Limb (tissue), 2 donors: ENCODE results near the gene SLC23A3.

ENCODE experiments used
- DNase-seq, 2 donors: peaks; one replicate each; pipeline ENCODE4 v3.0.0-alpha.2; 2016; ENCODE audit errors: extremely low spot score in 2 of 2

SLC23A3 gene

DNA sequence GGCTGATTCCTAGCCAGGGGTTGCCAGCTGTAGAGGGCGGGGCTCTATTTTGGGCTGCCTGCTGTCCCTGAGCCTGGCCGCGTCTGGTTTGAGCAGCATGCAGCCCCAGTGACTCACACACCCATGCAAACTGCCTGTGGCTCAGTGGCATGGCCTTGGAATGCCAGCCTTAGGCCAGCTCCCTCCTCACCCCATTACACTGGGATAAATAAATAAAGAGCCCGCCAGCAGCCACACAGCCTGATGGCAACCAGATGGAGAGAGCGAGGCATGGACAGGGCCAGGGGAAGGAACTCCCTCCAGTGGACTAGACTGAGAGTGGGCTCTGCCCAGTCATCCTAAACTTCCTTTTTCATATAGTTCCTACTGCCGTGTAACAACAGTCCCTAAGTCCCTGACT, 27.5 kb downstream of the SLC23A3 start:
- DNase-seq = no peak

DNA sequence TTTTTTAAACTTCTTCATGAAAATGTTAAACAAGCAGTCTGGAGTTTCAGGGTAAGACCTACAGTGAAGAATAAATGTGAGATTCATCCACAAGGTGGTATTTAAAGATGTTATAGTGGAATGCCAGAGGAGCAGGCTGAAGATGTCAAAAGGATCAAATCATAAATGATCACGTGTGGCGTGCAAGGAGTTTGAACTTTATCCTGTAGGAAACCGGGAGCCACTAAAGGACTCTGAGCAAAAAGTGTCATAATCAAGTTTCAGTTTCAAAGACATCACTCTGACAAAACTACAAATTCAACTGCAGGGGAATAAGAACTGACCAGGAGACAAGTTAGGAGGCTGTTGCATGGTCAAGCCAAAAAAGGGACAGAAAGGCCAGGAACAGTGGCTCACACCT, 29.1 kb downstream of the SLC23A3 start:
- no peak for DNase-seq

DNA sequence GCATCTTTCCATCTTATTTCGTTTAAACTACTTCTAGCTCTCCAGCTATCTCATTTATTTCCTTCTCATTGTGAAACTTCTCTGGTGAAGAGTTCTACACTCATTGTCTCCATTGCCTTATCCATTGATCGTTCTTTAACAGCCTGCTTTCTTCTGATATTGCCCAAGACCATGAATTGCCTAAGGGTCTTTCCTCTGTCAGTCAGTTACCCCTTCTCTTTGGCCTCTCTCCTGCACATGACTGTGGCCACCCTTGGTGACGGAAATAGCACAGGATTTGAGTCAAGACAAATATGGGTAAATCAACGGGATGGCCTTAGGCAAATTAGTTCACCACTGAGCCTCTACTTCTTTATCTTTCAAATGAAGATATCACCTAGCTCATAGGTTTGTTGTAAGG, 35.9 kb downstream of the SLC23A3 start:
- DNase-seq = no peak

DNA sequence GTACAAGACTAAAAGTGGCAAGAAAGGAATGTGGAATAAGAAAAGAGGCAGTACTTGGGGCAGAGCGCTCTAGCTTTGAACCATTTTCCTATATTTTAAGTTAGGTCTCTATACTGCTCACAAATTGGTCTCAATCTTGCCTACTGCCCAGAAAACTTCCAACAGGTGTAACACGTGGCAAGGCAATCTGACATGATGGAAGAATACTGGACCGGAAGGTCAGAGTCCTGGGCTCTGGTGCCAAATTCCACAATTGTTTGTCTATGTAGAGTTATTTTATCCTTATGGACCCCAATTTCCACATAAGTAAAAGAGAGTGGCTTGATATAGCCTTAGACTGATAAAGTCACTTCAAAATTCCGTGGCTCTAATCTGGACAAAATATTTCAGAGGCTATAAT, 38.1 kb downstream of the SLC23A3 start:
- no peak for DNase-seq

DNA sequence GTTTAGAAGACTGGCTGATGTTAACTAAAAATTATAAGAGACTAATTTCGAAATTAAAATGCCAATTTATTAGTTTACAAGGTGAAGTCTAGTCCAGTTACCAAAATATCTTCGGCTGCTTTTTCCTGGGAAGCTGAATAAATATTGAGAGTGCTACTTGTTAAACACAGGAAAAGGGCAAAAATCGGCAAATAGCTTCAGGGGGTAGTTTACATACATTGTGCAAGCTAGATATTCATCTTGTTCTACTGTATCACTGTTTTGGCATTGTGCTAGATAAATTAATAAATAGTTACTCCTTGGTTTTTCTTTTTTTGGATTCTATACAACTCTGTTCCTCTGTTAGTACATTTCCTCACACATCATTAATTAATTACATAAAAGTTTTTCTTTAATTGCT, 38.5 kb downstream of the SLC23A3 start:
- DNase-seq = no peak

DNA sequence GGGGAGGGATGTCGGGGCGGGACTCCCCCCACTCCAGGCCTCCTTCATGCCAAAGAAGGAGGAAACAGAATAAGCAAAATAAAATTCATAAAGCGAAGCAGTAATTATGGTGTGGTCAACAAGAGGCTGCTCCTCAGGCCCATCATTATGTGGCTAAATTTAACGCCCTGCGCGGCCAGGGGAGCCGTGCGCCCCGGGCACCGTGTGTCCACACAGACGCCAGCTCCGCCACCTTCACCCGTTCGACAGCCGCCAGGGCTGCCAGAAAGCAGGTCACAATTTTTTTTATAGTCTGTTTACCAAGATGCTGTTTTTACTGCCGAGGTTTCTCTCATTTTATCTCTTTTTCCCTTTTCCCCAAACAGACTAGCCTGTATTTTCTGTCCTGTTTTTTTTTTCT, 40.2 kb downstream of the SLC23A3 start:
- DNase-seq = no peak

DNA sequence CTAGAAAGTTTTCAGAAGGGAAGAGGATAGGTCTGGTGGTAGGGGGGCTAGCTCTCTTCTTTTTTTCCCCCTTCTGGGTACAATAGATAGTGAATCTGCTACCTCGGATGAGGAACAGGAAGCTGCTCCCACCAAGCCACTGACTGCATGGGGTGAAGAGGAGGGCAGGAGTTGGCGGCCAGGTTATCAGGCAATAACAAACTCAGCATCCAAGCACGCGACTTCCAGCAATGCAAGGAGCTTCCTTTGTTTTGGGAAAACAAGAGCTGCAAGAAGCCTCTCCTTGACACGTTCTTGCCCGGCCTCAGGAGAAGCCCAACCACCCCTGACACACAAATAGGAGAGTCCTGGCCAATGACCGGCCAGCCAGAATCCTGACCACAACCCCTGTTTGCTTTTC, 41.4 kb downstream of the SLC23A3 start:
- DNase-seq = no peak

DNA sequence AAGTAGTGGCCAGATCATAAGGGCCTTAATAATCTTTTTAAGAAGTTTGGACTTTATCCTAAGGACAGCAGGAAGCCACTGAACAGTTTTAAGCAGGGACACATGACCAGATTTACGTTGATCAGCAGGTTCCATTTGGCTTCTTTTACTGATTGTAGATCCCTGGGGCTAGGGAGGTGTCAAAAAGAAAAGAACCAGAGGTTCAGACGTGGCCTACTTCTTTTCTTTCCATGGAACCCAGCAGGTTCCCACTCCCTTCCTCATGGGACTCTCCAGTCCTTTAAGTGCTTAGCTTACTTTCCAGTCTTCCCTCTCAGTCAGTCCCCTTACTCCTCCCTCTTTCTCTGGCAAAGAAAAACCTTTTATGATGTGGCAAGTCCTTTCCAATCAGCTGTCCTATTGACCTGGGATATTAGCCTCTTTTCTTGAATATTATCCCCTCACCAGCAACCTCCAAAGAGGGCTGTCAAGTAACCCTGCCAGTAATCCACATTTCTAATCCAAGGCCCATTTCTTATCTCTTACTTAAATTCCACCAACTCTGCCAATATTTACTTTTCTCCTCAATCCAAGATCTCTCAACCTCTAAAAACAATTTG, 42.7 kb downstream of the SLC23A3 start:
- DNase-seq = no peak

DNA sequence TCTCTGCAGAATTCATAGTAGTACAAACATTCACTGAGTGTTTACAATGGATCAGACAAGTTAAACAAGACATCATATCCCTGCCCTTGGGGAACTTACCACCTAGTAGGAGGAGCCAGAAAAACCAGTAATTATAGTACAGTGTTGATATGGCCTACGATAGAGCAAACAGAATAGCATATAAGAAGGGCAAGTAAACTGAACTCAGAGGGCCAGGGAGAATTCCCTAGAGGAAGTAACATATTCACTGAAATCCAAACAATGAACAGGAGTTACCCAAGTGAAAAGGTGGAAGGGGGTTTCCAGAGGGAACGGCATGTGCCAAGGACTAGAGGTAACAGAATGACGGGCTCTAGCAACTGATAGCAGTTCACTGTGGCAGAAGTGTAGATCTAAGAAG, 43.3 kb downstream of the SLC23A3 start:
- no peak for DNase-seq

DNA sequence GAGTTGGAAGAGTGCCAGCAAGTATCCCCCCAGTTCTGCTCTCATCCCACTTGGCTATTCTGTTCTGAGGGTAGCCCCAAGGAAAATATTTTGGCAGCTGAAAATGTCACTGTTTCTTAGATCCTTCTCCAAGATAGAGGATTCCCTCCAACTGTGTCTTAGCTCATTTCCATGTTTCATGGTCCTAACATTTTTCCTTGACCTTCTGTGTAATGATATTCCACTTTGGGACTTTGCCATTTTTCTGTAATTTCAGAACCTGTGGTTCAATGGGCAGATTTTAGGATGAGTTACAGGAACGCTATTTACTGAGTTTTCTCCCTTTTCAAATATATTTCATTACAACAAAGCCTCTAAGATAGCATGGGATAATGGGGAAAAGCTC, 44.0 kb downstream of the SLC23A3 start:
- DNase-seq = no peak

DNA sequence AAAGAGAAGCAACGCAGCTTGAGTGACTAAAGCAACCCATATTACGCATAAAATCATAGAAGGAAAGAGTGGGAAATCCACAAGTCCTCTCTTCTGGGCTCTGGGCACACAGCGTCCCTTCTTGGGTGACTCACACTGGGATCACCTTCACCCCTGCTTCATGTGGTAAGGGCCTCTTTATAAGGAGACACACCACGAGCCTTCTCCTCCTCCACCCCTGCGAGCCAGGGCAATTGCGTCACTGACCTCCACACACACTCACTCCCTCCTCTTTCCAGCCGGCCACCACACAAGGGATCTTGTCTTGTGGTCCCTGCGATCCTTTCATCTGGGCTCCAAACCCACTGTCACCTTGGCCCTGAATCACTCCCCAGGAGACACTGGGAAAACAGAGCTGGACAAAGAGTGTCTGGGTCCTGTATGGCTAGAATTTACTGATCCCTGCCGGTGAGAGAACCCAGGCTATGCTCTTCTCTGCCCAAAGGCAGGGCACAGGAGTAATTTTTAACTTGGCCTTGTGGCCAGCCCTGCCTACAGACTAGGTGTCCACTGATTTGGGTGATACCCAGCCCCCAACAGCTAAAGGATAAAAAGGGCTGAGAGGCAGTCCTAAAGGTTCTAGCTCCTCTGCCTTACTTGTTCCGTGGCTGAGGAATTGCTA, 44.5 kb downstream of the SLC23A3 start:
- DNase-seq = no peak

DNA sequence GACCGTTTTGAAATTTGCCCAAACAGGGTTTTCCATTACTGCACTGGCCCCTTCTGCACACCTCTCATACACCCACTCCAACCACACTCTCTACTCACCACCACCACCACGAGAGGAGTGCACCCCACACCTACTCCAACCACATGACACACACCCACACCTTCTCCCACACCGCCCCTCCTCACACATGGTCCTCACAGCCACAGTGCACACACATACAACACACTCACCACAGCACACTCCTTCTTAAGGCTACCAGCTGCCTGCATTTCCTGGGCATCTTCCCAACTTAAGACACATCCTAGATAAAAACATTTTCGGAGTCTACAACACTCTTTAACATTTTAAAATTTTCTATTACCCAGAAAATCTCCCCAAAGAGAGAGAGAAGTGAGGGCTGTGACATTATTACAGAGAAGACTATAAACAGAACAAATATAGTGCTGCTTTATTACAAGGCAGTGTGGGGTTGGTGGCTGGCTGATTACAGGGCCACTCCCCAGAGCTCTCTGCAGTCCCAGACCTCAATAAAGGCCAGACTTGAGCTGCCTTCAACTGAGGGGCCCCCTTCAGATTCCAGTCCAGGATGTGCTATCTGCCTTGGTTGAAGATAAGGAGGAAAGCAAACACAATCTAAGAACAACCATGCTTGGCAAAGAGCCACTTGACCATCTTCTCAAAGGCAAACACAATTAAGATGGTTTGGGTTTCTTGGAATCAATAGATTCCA, 45.3 kb downstream of the SLC23A3 start:
- no peak for DNase-seq

DNA sequence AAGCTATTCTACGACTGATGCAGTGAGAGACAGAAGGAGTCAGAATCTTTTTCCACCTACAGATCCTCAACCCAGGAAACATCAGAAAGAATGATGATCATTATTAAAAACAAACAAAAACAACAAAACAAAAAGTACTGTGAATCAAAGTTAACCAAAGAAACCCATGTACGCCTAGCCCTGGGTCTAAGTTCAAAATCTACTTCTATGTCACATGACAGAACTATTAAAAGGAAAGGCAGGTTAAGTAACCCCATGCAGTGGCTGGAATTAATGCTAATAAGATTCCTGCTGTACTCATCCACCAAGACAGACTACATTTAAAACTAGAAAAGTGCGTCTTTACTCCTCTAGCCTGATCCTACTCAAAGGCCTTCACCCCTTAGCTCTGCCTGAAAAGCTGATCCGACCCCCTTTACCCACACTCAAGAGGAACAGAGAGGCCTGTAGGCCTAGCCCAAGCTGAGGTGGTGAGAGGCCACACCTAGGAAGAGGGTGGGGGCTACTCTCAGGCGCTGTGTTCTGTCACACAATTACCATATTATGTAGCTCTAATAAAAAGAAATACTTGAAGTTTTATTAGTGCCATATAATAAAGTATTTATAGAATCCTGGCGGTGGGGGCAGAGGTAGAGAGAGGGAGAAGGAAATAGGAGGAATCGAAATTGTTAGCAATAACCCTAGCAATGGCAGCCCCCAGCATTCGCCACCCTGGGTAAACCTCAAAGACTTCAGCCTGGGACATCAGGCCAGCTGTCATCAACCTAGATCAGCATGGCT, 46.3 kb downstream of the SLC23A3 start:
- no peak for DNase-seq

DNA sequence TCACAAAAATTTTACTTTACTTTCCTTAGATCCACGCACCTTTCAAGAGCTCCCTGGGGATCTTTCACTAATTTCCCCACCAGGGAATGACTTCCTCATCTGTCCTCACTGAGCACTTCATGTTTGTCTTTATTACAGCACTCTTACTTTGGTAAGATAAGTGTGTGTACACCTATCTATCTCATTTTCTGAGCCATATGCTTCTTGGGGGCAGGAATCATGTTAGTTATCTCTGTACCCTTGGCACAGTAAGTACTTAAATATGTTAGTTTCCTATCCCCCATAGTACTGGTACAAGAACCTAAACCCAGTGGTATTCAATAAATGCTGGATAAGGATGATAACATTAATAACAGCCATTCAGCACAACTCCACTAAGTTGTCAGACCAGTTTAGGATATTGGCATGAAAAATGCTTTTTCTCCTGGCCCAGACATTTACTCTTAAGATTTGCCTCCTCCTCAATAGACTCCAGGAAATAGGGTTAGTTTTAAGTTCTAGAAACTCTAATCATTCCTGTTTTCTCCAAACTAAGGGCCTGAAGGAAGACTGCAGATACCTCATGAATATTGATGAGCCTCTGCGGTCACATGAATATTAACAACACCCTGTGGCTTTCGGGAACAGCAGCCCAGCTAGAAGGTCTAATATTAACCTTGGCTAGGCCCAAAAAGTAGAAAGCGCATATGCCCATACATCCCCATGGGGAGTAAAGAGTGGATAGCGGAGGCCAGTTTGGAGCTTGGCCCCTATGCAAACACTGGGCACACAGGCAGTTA, 47.4 kb downstream of the SLC23A3 start:
- DNase-seq = no peak

DNA sequence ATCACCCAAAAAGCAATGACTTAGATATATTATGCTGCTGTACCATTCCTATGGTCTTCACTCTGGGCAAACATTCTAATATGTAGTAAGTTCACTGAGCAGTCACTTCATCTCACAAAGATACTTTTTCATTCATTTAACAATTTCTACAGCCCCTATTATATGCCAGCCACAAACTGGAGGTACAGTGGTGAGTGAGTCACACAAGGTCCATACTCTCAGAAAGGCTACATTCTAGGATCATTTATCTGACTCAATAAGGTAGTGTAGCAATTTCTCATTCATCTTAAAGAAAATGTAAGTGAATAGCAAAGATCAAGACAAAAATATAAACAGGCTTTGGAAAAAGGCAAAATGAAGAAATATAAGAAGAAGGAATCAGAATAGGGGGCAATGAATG, 49.7 kb downstream of the SLC23A3 start:
- DNase-seq = no peak

DNA sequence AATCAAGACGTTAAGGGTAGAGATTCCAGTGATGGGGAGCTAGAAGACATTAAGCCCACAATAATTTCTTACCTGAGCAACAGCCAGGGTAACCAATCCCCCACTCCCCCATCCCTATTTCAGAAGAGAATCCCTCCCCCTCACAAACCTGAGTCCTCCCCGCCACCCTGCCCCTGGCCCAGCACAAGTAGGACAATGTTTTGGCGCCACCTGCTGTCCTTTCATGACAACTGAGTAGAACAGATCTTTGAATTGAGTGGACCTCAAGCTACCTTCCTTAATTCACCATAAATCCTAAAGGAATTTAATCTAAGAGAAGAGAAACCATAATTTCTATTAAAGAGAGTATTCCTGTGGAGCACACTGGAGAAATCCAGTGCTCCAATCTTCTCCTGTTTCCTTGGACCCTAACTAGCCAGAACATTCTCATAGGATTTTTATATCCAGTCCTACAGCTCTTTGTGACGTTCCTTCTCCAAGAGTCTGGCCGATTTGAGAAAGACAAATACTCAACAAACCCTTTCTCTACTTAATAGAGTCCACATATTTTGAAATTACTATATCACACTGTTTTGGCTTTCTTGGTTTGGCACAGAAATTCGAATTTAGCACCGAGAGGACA, 50.3 kb downstream of the SLC23A3 start:
- DNase-seq = peak; percentile 52 to 79

DNA sequence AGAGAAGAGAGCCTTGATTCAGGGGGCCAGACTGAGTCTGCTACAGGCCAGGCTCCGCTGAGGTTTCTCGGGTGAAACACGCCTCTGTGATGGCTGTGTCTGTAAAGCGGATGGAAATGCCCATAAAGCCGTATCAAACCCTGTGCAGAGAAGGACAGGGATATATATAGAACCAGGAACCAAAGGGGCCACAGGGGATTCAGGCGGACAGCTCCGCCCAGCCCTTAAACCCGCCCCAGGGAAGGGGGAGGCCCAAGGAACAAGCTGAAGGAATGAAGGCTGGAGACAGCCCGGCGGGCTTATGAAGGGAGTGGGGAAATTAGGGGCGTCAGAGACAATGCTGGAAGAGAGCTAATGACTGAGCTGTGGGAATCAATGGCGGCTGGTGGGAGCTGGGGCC, 51.3 kb downstream of the SLC23A3 start:
- no peak for DNase-seq

DNA sequence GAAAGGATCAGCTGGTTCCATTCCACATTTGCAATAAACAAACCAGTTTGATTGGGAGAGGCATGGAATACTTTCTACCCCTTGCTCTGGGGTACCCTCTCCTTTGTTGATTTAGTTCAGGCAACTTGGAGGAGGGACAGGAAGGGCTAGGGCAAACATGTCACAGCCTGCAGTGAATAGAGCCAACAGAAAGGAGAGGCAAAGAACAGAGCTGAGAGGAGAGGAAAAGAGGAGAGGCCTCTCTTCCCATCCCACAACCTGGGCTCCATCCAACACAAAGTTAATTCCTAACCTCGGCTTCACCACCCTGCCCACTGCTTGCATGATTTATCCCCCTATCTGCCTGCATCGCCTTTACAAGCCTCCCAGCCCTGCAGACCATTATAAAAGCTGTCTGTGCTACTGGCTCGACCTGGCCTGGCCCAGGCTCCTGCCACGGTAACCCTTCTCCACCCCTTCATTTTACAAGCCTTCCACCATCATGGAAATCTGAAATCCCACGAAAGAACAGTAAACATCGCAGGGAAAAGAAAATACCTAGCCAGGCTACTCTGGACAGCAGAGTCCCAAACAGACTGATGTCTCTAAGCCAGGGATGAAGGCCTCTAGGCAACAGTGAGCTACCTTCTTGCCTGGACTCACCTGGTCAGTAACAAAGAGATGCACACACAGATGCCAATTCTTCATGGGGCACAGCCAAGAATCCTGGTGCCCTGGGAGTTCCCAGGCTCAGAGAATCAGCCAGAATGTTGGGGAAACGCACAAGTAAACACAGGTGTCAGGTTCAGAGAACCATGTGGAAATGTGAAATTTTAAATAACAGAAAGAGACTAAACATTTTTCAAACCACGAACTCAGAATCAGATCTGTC, 52.8 kb downstream of the SLC23A3 start:
- DNase-seq = no peak

DNA sequence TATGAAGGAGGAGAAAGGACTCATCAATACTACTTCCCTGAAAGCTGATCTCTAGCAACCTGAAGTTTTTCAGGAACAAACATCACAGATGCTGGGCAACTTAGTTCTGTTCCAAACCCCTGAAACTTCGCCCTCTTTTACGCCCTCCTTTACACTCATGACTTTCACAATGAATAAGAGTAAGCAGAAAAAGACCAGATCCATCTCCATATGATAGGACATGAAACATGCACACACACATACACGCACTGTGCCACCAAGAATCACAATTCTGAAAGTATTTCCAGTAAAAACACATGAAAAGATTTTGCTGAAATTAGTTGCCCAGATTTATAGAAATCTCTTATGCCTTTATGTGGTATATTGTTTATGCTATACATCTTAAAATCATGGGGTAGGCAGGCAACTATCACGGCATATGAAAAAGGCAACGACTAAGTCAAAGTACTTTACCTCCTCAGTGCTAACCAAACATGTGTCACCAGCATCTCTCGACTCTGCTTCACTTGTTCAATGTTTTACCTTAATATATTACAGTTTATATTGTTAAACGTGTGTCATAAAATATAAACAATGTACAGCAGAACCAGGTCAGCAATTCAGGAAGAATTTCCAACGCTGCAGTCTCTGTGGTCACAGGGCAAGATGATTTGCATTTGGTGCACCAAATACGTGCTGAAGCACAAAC, 57.0 kb downstream of the SLC23A3 start:
- DNase-seq = no peak

DNA sequence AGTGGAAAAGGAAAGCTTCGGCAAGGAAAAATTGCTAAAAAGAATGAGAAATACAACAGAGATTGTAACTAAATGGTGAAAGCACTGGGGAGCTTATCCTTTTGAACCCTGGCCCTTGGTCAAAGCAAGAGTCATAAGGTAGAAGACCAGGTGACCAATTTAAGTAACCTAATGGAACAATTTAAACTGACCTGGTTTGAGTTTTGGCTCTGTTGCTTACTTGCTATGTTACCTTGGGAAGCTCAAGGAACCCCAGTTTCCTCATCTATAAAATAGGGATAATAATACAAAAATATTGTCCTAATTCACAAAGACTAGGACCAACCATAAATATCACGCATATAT, 57.8 kb downstream of the SLC23A3 start:
- DNase-seq = no peak
